OCI-LY3 (cell line): ENCODE data around the gene ERC2.

Experiments
- EZH2phosphoT487 ChIP-seq: fragments of 200-600 bp; shearing (Covaris generic); IDR thresholded peaks from 2 replicates; pipeline ENCODE4 v1.6.1; 2018; ENCODE audit warnings: antibody characterized with exemption, mixed run types, low read depth
- TF ChIP-seq, protein P1 (sequence below): fragments of 200-600, 300-600 bp; sonication (generic); IDR thresholded peaks from 2 replicates; pipeline ENCODE4 v1.5.1; 2014; ENCODE audit warnings: antibody characterized with exemption, low read length, low read depth

- TF ChIP-seq, protein P1, sequence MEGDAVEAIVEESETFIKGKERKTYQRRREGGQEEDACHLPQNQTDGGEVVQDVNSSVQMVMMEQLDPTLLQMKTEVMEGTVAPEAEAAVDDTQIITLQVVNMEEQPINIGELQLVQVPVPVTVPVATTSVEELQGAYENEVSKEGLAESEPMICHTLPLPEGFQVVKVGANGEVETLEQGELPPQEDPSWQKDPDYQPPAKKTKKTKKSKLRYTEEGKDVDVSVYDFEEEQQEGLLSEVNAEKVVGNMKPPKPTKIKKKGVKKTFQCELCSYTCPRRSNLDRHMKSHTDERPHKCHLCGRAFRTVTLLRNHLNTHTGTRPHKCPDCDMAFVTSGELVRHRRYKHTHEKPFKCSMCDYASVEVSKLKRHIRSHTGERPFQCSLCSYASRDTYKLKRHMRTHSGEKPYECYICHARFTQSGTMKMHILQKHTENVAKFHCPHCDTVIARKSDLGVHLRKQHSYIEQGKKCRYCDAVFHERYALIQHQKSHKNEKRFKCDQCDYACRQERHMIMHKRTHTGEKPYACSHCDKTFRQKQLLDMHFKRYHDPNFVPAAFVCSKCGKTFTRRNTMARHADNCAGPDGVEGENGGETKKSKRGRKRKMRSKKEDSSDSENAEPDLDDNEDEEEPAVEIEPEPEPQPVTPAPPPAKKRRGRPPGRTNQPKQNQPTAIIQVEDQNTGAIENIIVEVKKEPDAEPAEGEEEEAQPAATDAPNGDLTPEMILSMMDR: no peak
- TF ChIP-seq EZH2phosphoT487: no peak
Observed at GRCh38 chr3:55966566-55966965, 501.7 kb downstream of the ERC2 start.
